HG02885 (cell line): Measurements from ENCODE around the gene AMER2.

Experiments
- ATAC-seq: cut with Tn5 transposase; IDR thresholded peaks from one replicate; pipeline ENCODE4 v1.9.1; 2021; ENCODE audit warnings: mild to moderate bottlenecking; ENCODE audit not compliant: unreplicated experiment, poor library complexity

The AMER2 gene

DNA sequence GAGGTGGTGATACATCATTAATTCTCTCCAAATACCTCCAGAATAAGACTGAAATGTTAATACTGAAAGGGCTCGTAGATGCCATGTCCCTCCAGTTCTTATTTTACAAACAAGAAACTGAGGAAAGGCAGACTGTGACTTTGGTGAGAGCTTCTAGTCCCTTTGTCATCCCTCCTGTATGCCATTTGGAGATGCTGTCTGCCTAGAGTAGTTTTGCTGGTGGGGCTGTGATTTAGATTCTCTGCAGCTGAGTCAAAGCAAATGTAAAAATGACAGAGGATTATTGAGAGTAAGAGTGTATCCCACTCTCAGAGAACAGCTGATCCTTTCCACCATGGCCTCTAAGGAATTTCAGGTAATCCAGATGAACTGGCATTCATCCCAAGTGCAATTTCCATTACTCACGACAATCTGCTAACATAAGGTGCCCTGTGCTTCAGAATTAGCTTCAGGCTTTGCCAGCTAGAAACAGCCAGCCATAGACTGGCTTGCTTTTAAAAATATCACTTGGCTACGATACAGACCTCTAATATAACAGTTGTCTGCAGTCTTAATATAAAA, 59.3 kb downstream of the AMER2 start:
- no peak for ATAC-seq
